HCT116 (cell line): ENCODE results near the gene MICAL3. TPM values are rescaled to one million over a fixed set of nuclear protein-coding genes. Genes with fewer than 3 reads are reported as not detected.

ENCODE experiments used
- ATAC-seq: fragments of 200-7000 bp; cut with Tn5 transposase; 2 replicates; pipeline ENCODE4 v1.9.1; 2020; ENCODE audit warnings: mild to moderate bottlenecking, moderate library complexity
- BruUV-seq: library from RNA; stranded (reverse); fragments of 400-500 nt; replicated peaks from 2 replicates; lab custom pipeline; 2021; lab: Mats Ljungman, UMichigan
- CTCF ChIA-PET: fragments of 300-600 bp; sonication (Branson Sonifier 250); formaldehyde crosslinking; loops from one replicate; lab custom pipeline; 2021; ENCODE audit warnings: antibody characterized with exemption; lab: Charles Lee
- POLR2A ChIA-PET: fragments of 300-600, 350-600 bp; sonication (Branson Sonifier 250); formaldehyde crosslinking; loops from one replicate; lab custom pipeline; 2021; ENCODE audit warnings: antibody characterized with exemption; lab: Charles Lee
- RAD21 ChIA-PET, 2 experiments: fragments of 300-600 bp; sonication (Branson Sonifier 250); formaldehyde crosslinking; loops; one replicate each; lab custom pipeline; 2023; ENCODE audit warnings: low total read pairs in 2 of 2; ENCODE audit not compliant: uncharacterized antibody in 2 of 2, unreplicated experiment in 2 of 2, low non-redundant PET in 1 of 2; lab: Charles Lee
- DNase-seq: peaks from one replicate; pipeline ENCODE4 v3.0.0-alpha.2; 2010; ENCODE audit warnings: low read depth, low spot score
- H2AFZ ChIP-seq: fragments of 200-600 bp; shearing (Covaris generic), sonication (generic); 2 replicates; pipeline ENCODE4 v1.6.1; 2017; ENCODE audit warnings: low read depth, mixed run types, mixed read lengths, antibody characterized with exemption, low read length; ENCODE audit not compliant: poor library complexity, severe bottlenecking
- H3K27ac ChIP-seq: 2 replicates; pipeline ENCODE4 v1.5.1; 2012; ENCODE audit warnings: low read depth, low read length
- H3K27me3 ChIP-seq: fragments of 200-600 bp; sonication (generic); 2 replicates; pipeline ENCODE4 v1.6.1; 2016; ENCODE audit warnings: mixed run types, low read length, mixed read lengths; ENCODE audit not compliant: insufficient read depth
- H3K36me3 ChIP-seq, 2 experiments: fragments of 200-500 bp in 1 of 2; fragments of 200-600 bp in 1 of 2; sonication (Bioruptor generic) in 1 of 2; sonication (generic) in 1 of 2; 2 replicates each; pipeline versions ENCODE4 v1.5.1 to v1.6.1; 2014 to 2016; ENCODE audit warnings: low read length in 2 of 2, inconsistent platforms in 1 of 2, mixed read lengths in 1 of 2, mixed run types in 1 of 2; ENCODE audit not compliant: insufficient read depth in 2 of 2, control insufficient read depth in 1 of 2
- H3K4me1 ChIP-seq, 2 experiments: fragments of 200-600 bp in 1 of 2; sonication (generic) in 1 of 2; 2 replicates each; pipeline versions ENCODE4 v1.5.1 to v1.6.1; 2012 to 2017; ENCODE audit warnings: low read length in 2 of 2, inconsistent platforms in 1 of 2, mild to moderate bottlenecking in 1 of 2, mixed read lengths in 1 of 2, mixed run types in 1 of 2, moderate library complexity in 1 of 2; ENCODE audit not compliant: insufficient read depth in 2 of 2, control insufficient read depth in 1 of 2
- H3K4me2 ChIP-seq: fragments of 200-600 bp; sonication (generic); 2 replicates; pipeline ENCODE4 v1.6.1; 2017; ENCODE audit warnings: mixed run types, low read length, mixed read lengths
- H3K4me3 ChIP-seq, 2 experiments: fragments of 200-600 bp in 1 of 2; sonication (generic) in 1 of 2; replicated peaks in 1 of 2; 2 replicates each; pipeline ENCODE4 v1.5.1; 2011 to 2016; ENCODE audit warnings: low read length in 2 of 2, control low read depth in 1 of 2, low read depth in 1 of 2, mild to moderate bottlenecking in 1 of 2, mixed read lengths in 1 of 2, mixed run types in 1 of 2
- H3K79me2 ChIP-seq: fragments of 200-600 bp; sonication (generic); 2 replicates; pipeline ENCODE4 v1.6.1; 2017; ENCODE audit warnings: mild to moderate bottlenecking, mixed run types, low read length, moderate library complexity, mixed read lengths; ENCODE audit not compliant: insufficient read depth
- H3K9ac ChIP-seq: fragments of 200-600 bp; sonication (generic); 2 replicates; pipeline ENCODE4 v1.6.1; 2016; ENCODE audit warnings: low read length, mixed read lengths
- H3K9me2 ChIP-seq: fragments of 200-600 bp; sonication (generic), shearing (Covaris generic); 2 replicates; pipeline ENCODE4 v1.6.1; 2017; ENCODE audit warnings: mixed run types, mild to moderate bottlenecking, moderate library complexity; ENCODE audit not compliant: insufficient read depth
- H3K9me3 ChIP-seq, 2 experiments: fragments of 200-500 bp in 1 of 2; fragments of 200-600 bp in 1 of 2; sonication (Bioruptor generic) in 1 of 2; sonication (generic) in 1 of 2; 2 replicates each; pipeline ENCODE4 v1.6.1; 2014 to 2017; ENCODE audit warnings: low read length in 2 of 2, mixed read lengths in 2 of 2, inconsistent platforms in 1 of 2, low read depth in 1 of 2, mild to moderate bottlenecking in 1 of 2, mixed run types in 1 of 2, moderate library complexity in 1 of 2; ENCODE audit not compliant: control insufficient read depth in 1 of 2, insufficient read depth in 1 of 2
- H4K20me1 ChIP-seq: fragments of 200-600 bp; sonication (generic), shearing (Covaris generic); 2 replicates; pipeline ENCODE4 v1.6.1; 2017; ENCODE audit warnings: mixed run types, mild to moderate bottlenecking, moderate library complexity; ENCODE audit not compliant: insufficient read depth
- CBX3 ChIP-seq: IDR thresholded peaks from 2 replicates; pipeline ENCODE4 v1.6.1; 2012; ENCODE audit warnings: low read depth
- CEBPB ChIP-seq: IDR thresholded peaks from 2 replicates; pipeline ENCODE4 v1.6.1; 2012; ENCODE audit warnings: low read depth
- CTCF ChIP-seq, 3 experiments: fragments of 200-600 bp in 1 of 3; sonication (generic) in 1 of 3; IDR thresholded peaks in 2 of 3; conservative IDR thresholded peaks in 1 of 3; 2 replicates each; pipeline ENCODE4 v1.5.1; 2012 to 2017; ENCODE audit warnings: low read depth in 2 of 3, low read length in 2 of 3, antibody characterized with exemption in 1 of 3, borderline replicate concordance in 1 of 3, control low read depth in 1 of 3, mild to moderate bottlenecking in 1 of 3, mixed read lengths in 1 of 3, mixed run types in 1 of 3, moderate library complexity in 1 of 3; ENCODE audit not compliant: insufficient read depth in 1 of 3
- EGR1 ChIP-seq: IDR thresholded peaks from 2 replicates; pipeline ENCODE4 v1.6.1; 2012; ENCODE audit warnings: low read depth
- ELF1 ChIP-seq: IDR thresholded peaks from 2 replicates; pipeline ENCODE4 v1.6.1; 2012; ENCODE audit warnings: low read depth, borderline replicate concordance
- EZH2 ChIP-seq: fragments of 200-600 bp; sonication (generic); IDR thresholded peaks from 2 replicates; pipeline ENCODE4 v1.6.1; 2017; ENCODE audit warnings: antibody characterized with exemption, mixed run types
- EZH2phosphoT487 ChIP-seq: fragments of 200-600 bp; IDR thresholded peaks from 2 replicates; pipeline ENCODE4 v1.6.1; 2018; ENCODE audit warnings: antibody characterized with exemption, borderline replicate concordance
- FOSL1 ChIP-seq: IDR thresholded peaks from 2 replicates; pipeline ENCODE4 v1.6.1; 2012; ENCODE audit warnings: low read depth
- JUND ChIP-seq: IDR thresholded peaks from 2 replicates; pipeline ENCODE4 v1.6.1; 2012
- POLR2A ChIP-seq: IDR thresholded peaks from 2 replicates; pipeline ENCODE4 v1.7.0; 2011; ENCODE audit warnings: borderline replicate concordance; ENCODE audit not compliant: insufficient read depth, insufficient read length; ENCODE audit errors: extremely low read depth
- POLR2AphosphoS5 ChIP-seq: IDR thresholded peaks from 2 replicates; pipeline ENCODE4 v1.6.1; 2011; ENCODE audit warnings: mild to moderate bottlenecking, low read depth, low read length, moderate library complexity
- SIN3A ChIP-seq: IDR thresholded peaks from 2 replicates; pipeline ENCODE4 v1.6.1; 2012; ENCODE audit warnings: low read depth
- SP1 ChIP-seq: IDR thresholded peaks from 2 replicates; pipeline ENCODE4 v1.6.1; 2012; ENCODE audit warnings: low read depth
- SRF ChIP-seq: IDR thresholded peaks from 2 replicates; pipeline ENCODE4 v1.6.1; 2012; ENCODE audit warnings: low read depth
- TCF7L2 ChIP-seq: IDR thresholded peaks from 2 replicates; pipeline ENCODE4 v1.7.0; 2011; ENCODE audit warnings: borderline replicate concordance, inconsistent platforms; ENCODE audit not compliant: insufficient read depth, insufficient read length; ENCODE audit errors: extremely low read depth
- ZFX ChIP-seq: fragments of 450-650 bp; IDR thresholded peaks from 2 replicates; pipeline ENCODE4 v1.6.1; 2017
- intact Hi-C: fragments of 100-400 bp; cut with micrococcal nuclease; formaldehyde crosslinking; loops from 2 replicates; pipeline ENCODE4 v1.10.0; 2022
- total RNA-seq: library from RNA; stranded (reverse); gene quantifications from one replicate; pipeline ENCODE4 v1.2.1, GENCODE V29; 2021; ENCODE audit not compliant: unreplicated experiment
- TF ChIP-seq, protein P1 (sequence below): IDR thresholded peaks from 2 replicates; pipeline ENCODE4 v1.6.1; 2012; ENCODE audit warnings: low read depth
- TF ChIP-seq, protein P2 (sequence below): IDR thresholded peaks from 2 replicates; pipeline ENCODE4 v1.6.1; 2012
- TF ChIP-seq, protein P3 (sequence below): IDR thresholded peaks from 2 replicates; pipeline ENCODE4 v1.6.1; 2011; ENCODE audit warnings: mild to moderate bottlenecking, low read length, moderate library complexity; ENCODE audit not compliant: insufficient replicate concordance; ENCODE audit errors: extremely low read depth

The MICAL3 gene
- total RNA-seq, 1 experiment from 2014 or later: 30.8 TPM

DNA sequence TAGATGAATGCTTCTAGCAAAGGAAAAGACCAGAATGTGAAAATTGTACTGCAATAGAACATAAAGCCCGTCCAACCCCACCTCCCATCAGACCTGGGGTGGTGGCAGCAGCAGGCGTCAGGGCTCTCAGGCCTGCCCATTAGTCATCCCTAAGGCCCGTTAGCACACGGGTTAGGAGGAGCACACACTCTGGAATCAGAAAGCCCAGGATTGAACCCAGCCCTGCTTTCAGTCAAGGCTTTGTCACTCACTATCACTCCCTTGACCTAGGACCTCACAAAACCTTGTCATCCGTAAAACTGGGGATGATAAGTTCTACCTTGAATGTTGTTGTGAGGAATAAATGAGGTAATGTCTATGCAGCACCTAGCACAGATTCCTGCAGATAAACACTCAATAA lies 26.9 kb downstream of the MICAL3 start:
- intact Hi-C loops: no loop called here
- Histone ChIP-seq H3K27ac (peak overlapping the region; percentile 26; the same call in 1 of the 2 replicates), H3K4me2 (peak overlapping the region; percentile 94), H4K20me1 (peaks cover 4% of the 10 kb centered on the region), H3K9me3 (no peaks in the 10 kb centered on the region), H2AFZ (no peak overlapping the region), H3K79me2 (peaks cover 85% of the 10 kb centered on the region), H3K4me1 (peaks cover 29 to 41% of the 10 kb centered on the region in 2 experiments), H3K36me3 (no peaks in the 10 kb centered on the region), H3K9me2 (no peaks in the 10 kb centered on the region), H3K9ac (no peak overlapping the region)
- ATAC-seq: no peak
- ChIA-PET RAD21 (no interaction called here), POLR2A (no interaction called here)
- TF ChIP-seq CBX3 (no peak), ZFX (no peak), TCF7L2 (no peak), CTCF (IDR thresholded peaks at IDR 0.05 in 2 of 3, conservative IDR thresholded peaks at IDR 0.05 in 1 of 3; ENCODE audit: borderline replicate concordance in 1 of 3, insufficient read depth in 1 of 3, low read depth in 2 of 3, low read length in 2 of 3) (no peak), SP1 (no peak), EGR1 (no peak), POLR2A (no peak), POLR2AphosphoS5 (no peak), ELF1 (no peak), CEBPB (no peak), FOSL1 (no peak), SIN3A (no peak), SRF (no peak), EZH2phosphoT487 (no peak), EZH2 (no peak), JUND (no peak)
- TF ChIP-seq, protein P1, sequence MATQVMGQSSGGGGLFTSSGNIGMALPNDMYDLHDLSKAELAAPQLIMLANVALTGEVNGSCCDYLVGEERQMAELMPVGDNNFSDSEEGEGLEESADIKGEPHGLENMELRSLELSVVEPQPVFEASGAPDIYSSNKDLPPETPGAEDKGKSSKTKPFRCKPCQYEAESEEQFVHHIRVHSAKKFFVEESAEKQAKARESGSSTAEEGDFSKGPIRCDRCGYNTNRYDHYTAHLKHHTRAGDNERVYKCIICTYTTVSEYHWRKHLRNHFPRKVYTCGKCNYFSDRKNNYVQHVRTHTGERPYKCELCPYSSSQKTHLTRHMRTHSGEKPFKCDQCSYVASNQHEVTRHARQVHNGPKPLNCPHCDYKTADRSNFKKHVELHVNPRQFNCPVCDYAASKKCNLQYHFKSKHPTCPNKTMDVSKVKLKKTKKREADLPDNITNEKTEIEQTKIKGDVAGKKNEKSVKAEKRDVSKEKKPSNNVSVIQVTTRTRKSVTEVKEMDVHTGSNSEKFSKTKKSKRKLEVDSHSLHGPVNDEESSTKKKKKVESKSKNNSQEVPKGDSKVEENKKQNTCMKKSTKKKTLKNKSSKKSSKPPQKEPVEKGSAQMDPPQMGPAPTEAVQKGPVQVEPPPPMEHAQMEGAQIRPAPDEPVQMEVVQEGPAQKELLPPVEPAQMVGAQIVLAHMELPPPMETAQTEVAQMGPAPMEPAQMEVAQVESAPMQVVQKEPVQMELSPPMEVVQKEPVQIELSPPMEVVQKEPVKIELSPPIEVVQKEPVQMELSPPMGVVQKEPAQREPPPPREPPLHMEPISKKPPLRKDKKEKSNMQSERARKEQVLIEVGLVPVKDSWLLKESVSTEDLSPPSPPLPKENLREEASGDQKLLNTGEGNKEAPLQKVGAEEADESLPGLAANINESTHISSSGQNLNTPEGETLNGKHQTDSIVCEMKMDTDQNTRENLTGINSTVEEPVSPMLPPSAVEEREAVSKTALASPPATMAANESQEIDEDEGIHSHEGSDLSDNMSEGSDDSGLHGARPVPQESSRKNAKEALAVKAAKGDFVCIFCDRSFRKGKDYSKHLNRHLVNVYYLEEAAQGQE: no peak
- TF ChIP-seq, protein P2, sequence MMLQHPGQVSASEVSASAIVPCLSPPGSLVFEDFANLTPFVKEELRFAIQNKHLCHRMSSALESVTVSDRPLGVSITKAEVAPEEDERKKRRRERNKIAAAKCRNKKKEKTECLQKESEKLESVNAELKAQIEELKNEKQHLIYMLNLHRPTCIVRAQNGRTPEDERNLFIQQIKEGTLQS: no peak
- TF ChIP-seq, protein P3, sequence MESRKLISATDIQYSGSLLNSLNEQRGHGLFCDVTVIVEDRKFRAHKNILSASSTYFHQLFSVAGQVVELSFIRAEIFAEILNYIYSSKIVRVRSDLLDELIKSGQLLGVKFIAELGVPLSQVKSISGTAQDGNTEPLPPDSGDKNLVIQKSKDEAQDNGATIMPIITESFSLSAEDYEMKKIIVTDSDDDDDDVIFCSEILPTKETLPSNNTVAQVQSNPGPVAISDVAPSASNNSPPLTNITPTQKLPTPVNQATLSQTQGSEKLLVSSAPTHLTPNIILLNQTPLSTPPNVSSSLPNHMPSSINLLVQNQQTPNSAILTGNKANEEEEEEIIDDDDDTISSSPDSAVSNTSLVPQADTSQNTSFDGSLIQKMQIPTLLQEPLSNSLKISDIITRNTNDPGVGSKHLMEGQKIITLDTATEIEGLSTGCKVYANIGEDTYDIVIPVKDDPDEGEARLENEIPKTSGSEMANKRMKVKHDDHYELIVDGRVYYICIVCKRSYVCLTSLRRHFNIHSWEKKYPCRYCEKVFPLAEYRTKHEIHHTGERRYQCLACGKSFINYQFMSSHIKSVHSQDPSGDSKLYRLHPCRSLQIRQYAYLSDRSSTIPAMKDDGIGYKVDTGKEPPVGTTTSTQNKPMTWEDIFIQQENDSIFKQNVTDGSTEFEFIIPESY: no peak
- TF ChIP-seq, all 23 proteins: peak for 0
- CTCF ChIA-PET: no interaction called here
- DNase-seq: no peak
- Histone ChIP-seq H3K27me3 (no peaks in the 10 kb centered on the region), H3K4me3 (no peak overlapping the region)
- TSS peak; percentile 21 for BruUV-seq
